ENCODE data around the gene ODAD2.
A peak's percentile ranks its signal among the peaks of the same experiment; 100 is the strongest.
"Not testable (repeated sequence)": the region's sequence is repeated elsewhere in the genome, so short reads cannot be mapped to it uniquely, and the experiment has no call there.

Gene ODAD2

DNA sequence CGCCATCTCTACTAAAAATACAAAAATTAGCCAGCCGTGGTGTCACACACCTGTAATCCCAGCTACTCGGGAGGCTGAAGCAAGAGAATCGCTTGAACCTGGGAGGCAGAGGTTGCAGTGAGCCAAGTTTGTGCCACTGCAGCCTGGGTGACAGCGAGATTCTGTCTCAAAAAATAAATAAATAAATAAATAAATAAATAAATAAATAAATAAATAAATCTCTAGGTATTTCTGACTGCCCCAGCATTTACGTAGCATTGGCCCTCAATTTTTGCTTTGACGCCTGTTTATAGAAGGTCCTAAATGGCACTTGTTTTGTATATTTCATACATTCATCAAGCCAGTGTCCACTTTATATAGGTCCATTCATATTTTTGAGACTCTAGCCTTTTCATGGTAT lies 28.9 kb downstream of the ODAD2 start:
- DNase-seq (ENCODE audit: extremely low read depth in 1 of 2, low read depth in 1 of 2) = not testable (repeated sequence)

GRCh38 chr10:27959093-27959715 lies 39.7 kb downstream of the ODAD2 start:
- no peak for DNase-seq (ENCODE audit: extremely low read depth in 1 of 2, low read depth in 1 of 2)

- not testable (repeated sequence) for DNase-seq (ENCODE audit: extremely low read depth in 1 of 2, low read depth in 1 of 2)
These were observed 40.5 kb downstream of the ODAD2 start for GRCh38 chr10:27958383-27958782.

GRCh38 chr10:27950242-27950564 lies 48.7 kb downstream of the ODAD2 start:
- no peak for DNase-seq (ENCODE audit: extremely low read depth in 1 of 2, low read depth in 1 of 2)

DNA sequence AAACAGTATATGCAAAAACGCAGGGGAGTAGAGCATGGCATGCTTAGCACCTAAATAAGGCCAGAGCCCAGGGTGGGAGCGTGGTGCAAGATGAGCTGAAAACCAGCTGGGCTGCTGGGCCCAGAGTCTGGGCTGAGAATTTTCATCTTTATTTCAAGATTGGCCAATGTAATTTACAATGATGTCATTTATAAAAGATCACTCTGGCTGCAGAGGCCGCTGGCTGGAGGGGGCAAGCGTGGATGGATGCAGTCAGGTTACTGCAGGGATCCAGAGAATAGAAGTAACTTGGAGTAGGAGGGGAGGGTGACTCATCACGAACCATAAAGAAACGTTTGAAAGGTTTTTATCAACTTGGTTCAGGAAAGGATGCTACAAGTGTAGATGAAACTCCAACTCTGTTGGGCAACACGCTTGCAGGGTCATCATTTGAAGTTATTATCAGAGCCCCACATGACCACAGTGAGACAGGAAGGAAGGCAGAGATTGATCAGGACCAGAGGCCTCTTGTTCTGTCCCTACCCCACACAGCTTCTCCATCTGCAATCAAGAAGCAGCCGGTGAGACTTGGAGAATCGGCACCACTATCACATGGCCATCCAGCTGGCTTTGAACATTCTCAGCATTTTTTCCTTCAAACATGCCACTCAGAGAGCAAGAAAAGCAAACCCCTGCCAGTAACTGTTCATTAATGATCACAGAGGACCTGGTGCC lies 49.2 kb downstream of the ODAD2 start:
- no peak for DNase-seq (ENCODE audit: extremely low read depth in 1 of 2, low read depth in 1 of 2)

DNA sequence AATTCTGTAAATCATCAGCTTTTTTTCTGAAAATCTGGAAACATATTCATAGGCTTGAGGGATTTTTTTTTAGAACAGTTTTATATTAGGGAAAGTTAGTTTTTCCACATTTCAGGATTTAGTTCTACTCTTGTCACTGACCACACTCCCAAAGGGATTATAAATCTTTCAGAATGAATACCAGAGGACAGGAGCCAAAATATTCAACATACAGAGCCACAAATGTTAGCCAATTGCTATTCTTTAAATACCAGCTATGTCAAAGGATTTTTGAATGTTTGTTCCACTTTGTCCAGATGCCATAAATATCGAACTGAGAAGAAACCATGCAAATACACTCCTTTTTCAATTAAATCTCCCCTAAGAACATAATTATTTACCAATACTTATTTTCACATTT lies 50.7 kb downstream of the ODAD2 start:
- DNase-seq (ENCODE audit: extremely low read depth in 1 of 2, low read depth in 1 of 2) = no peak

DNA sequence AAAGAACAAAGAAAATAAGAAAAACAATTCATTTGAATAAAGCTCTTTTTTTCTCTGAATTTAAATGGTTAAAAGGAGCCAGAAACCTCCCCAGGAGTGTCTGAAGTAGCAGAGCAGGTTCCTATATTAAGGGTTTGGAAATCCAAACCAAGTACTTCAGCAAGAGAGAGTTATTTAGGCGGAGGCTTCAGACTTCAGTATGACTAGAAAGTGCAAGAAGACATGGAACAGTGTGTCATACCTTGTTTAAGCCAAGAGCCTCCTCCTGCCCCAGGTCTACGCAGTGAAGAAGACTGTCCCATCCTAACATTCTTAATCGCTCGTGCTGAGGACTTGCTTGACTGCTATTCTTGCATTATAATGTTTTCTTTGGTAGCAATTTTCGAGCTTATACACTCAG lies 51.3 kb downstream of the ODAD2 start:
- no peak for DNase-seq (ENCODE audit: extremely low read depth in 1 of 2, low read depth in 1 of 2)

GRCh38 chr10:27944005-27944404 lies 54.9 kb downstream of the ODAD2 start:
- DNase-seq (ENCODE audit: extremely low read depth in 1 of 2, low read depth in 1 of 2) = no peak

DNA sequence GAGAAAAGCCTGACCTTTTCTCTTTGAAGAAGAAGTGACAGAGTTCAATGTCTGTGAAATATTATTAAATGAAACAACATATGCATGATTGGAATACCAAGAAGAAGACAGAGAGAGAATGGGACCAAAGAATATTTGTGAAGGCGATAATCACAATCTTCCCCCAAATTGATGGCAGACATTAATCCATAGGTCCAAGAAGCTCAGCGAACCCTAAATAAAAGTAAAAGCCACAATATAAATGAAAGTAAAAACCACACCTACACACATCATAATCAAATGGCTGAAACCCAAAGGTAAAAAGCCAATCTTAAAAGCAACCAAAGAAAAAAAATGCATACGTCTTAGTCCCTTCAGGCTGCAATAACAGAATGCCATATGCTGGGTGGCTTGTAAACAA lies 84.0 kb downstream of the ODAD2 start:
- no peak for DNase-seq (ENCODE audit: extremely low read depth in 1 of 2, low read depth in 1 of 2)

GRCh38 chr10:27912231-27912630 lies 86.6 kb downstream of the ODAD2 start:
- DNase-seq (ENCODE audit: extremely low read depth in 1 of 2, low read depth in 1 of 2) = no peak

DNA sequence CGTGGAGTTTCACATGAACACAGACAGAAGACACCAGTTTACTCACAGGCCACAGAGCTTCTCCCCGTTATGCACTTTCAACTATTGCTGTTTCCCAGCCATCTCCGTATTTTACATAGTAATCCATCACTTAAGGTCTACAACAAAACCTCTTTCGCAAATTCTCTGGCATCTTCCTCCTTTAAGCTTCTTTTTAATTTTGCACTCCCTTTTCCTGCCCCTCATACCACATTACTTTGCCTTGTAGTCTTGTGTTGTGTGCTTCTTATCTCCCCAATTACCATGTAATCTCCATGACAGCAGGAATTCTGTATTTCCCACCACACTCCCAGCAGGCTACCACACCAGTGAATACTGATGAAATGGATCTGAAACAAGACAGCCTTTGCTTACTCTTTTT lies 87.3 kb downstream of the ODAD2 start:
- DNase-seq (ENCODE audit: extremely low read depth in 1 of 2, low read depth in 1 of 2) = no peak

DNA sequence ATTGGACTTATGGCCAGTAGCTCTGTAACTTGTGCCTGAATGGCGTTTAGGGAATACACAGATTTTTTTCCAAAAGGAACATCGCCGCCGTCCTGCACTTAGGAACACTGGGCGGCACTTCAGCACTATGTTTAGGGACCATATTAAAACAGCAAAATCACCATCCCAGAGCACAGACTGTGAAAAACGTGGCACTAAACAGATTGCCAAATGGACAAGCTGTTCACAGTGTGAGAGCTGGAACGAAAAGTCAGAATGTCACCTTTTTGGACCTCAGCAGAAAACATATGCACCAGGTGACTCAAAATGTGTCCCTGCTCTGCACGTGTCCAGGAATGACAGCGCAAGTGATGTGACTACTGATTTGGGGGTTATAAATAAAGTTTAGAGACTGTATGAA lies 87.9 kb downstream of the ODAD2 start:
- DNase-seq (ENCODE audit: extremely low read depth in 1 of 2, low read depth in 1 of 2) = no peak

DNA sequence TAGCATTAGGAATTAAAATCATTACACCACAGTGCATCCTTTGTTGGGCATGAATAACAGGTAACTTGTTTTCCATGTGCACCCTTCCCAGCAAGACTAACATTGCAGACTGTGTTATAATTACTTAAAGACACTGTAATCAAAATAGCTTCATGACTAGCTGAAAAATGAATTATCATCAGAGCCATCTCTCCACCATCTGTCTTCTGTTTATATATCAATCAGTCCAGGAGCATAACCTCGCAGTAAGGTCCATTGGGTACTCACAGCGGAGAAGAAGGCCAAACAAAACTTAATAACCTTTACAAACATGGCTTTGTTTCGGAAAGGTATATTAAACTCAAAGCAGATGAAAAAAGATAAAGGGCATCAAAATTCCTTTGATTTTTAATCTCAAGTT lies 90.6 kb downstream of the ODAD2 start:
- DNase-seq (ENCODE audit: extremely low read depth in 1 of 2, low read depth in 1 of 2) = no peak

- peak in 1 of 2 donors; percentile 6 for DNase-seq (ENCODE audit: extremely low read depth in 1 of 2, low read depth in 1 of 2)
These were observed 99.4 kb downstream of the ODAD2 start for GRCh38 chr10:27899485-27899884.

- no peak for DNase-seq (ENCODE audit: extremely low read depth in 1 of 2, low read depth in 1 of 2)
These were observed 99.8 kb downstream of the ODAD2 start for GRCh38 chr10:27899058-27899457.

- DNase-seq (ENCODE audit: extremely low read depth in 1 of 2, low read depth in 1 of 2) = no peak
These were observed 105.4 kb downstream of the ODAD2 start for GRCh38 chr10:27893358-27893954.

DNA sequence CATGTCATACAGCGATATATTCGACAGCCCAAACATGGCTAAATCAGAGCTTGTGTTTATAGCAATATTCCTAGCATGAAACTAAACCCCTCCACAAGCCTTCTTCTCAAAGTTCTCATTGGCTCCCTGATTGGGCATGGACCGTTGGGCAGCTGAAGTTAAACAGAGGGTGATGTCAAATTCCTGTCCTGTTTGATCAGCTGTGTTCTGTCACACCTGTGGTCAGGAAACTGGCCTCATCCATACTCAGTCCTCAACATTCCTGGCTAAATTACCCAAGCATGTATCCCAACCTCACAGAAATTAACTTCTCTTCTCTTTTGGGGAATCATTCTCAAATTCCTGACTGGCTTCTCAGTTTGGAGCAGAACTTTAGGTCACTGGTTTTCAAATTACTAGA lies 107.9 kb downstream of the ODAD2 start:
- no peak for DNase-seq (ENCODE audit: extremely low read depth in 1 of 2, low read depth in 1 of 2)

- DNase-seq (ENCODE audit: extremely low read depth in 1 of 2, low read depth in 1 of 2) = no peak
These were observed 109.4 kb downstream of the ODAD2 start for GRCh38 chr10:27889518-27889917.

DNA sequence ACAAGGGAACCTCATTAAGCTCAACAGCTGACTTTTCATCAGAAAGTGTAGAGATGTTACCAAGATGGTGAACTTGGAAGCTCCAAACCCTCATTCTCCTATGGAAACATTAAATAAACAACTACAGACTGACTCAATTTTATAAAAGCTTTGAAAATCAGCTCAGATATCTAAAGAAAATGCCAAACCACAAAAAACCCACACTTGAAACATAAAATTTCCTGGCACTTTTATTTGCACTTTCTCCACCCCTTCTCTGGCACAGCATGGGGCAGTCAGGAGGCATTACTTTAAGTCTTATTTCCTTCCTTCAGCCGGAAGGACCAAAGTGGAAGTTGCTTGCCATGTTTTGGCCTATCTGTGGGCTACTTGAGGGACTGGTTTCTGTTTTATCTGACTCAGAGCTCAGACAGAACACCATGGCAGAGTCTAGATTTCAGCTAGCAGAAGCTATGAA lies 114.7 kb downstream of the ODAD2 start:
- no peak for DNase-seq (ENCODE audit: extremely low read depth in 1 of 2, low read depth in 1 of 2)

- DNase-seq (ENCODE audit: extremely low read depth in 1 of 2, low read depth in 1 of 2) = no peak
These were observed 120.6 kb downstream of the ODAD2 start for GRCh38 chr10:27878281-27878680.

DNA sequence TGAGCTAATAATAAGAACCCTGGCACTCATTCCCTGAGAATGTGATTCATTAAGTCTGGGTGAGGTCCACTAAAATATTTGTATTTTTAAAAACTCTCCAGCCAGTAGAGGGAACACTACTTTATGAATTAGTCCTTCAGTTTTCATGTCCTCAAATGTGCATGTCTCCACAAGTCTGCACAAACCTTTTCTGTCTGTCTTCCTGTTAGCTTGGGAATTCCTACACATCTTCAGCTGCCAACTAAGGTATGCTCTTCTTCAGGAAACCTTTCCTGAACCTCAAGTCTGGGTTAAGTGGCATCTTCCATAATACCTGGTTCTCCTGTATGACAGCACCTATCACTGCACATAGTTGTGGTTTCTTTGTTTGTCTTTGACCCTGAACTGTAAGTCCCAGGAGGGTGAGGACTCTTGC lies 133.7 kb downstream of the ODAD2 start:
- no peak for DNase-seq (ENCODE audit: extremely low read depth in 1 of 2, low read depth in 1 of 2)

DNA sequence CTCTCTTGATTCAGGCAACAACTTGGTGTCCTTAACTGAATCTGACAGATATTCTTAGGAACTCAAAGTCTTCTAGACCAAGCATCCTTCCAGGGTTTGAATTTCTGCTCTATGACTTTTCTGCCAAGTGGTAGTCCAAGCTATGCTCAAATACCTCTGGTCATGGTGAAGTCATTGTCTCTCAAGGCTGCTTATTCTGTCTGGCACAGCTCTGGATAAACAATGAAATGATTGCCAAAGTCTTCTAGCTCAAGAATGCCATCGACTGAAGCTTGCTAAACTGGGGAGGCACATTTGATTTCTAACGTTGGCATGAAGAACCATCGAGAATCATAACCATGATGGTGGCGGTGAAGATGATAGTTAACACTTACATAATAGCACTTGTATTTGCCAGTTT lies 137.1 kb downstream of the ODAD2 start:
- DNase-seq (ENCODE audit: extremely low read depth in 1 of 2, low read depth in 1 of 2) = no peak

Measured in activated CD8-positive, alpha-beta memory T cell treated with anti-CD3 and anti-CD28 coated beads for 1 hour (primary cell).